SK-N-SH (cell line): ENCODE measurements around the gene CLSTN2.

ENCODE experiments used
- CTCF ChIP-seq: fragments of 200-600 bp; sonication (generic); IDR thresholded peaks from 2 replicates; pipeline ENCODE4 v1.6.1; 2017; ENCODE audit warnings: antibody characterized with exemption, mild to moderate bottlenecking, moderate library complexity
- TF ChIP-seq, protein P1 (sequence below): IDR thresholded peaks from 2 replicates; pipeline ENCODE4 v1.6.1; 2012; ENCODE audit warnings: mild to moderate bottlenecking, low read depth, low read length, moderate library complexity

- TF ChIP-seq CTCF, result no peak
- TF ChIP-seq, protein P1, sequence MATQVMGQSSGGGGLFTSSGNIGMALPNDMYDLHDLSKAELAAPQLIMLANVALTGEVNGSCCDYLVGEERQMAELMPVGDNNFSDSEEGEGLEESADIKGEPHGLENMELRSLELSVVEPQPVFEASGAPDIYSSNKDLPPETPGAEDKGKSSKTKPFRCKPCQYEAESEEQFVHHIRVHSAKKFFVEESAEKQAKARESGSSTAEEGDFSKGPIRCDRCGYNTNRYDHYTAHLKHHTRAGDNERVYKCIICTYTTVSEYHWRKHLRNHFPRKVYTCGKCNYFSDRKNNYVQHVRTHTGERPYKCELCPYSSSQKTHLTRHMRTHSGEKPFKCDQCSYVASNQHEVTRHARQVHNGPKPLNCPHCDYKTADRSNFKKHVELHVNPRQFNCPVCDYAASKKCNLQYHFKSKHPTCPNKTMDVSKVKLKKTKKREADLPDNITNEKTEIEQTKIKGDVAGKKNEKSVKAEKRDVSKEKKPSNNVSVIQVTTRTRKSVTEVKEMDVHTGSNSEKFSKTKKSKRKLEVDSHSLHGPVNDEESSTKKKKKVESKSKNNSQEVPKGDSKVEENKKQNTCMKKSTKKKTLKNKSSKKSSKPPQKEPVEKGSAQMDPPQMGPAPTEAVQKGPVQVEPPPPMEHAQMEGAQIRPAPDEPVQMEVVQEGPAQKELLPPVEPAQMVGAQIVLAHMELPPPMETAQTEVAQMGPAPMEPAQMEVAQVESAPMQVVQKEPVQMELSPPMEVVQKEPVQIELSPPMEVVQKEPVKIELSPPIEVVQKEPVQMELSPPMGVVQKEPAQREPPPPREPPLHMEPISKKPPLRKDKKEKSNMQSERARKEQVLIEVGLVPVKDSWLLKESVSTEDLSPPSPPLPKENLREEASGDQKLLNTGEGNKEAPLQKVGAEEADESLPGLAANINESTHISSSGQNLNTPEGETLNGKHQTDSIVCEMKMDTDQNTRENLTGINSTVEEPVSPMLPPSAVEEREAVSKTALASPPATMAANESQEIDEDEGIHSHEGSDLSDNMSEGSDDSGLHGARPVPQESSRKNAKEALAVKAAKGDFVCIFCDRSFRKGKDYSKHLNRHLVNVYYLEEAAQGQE, result no peak
Measured at GRCh38 chr3:140552403-140552802, 617.4 kb downstream of the CLSTN2 start.
